HG03280 (cell line): Measurements from ENCODE around the gene BARX1.
"Not testable (repeated sequence)": the region's sequence is repeated elsewhere in the genome, so short reads cannot be mapped to it uniquely, and the experiment has no call there.

Experiments
- ATAC-seq: cut with Tn5 transposase; IDR thresholded peaks from one replicate; pipeline ENCODE4 v1.9.1; 2021; ENCODE audit warnings: mild to moderate bottlenecking, moderate library complexity; ENCODE audit not compliant: unreplicated experiment

The BARX1 gene

GRCh38 chr9:93967020-93967803 lies 12.1 kb upstream of the BARX1 start:
- ATAC-seq: no peak

GRCh38 chr9:93965830-93966577 lies 10.8 kb upstream of the BARX1 start:
- ATAC-seq: no peak

DNA sequence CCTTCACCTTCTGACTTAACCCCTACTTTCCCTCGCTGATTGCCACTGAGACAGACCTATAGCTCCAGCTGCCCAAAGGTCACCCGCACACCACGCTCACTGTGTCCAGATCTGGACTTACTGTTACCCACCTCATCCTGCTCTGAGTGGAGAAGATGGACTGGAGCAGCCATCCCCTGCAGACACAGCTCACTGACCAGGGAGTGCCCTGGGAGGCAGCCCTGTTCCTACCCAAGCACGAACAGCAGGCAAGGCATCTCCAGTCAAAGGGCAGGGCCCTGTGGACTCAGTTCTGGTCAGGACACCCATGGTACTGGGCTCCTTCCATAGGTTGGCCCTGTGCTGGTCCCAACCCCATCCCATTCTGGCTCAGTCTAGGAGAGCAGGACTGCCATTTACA lies 9.5 kb upstream of the BARX1 start:
- no peak for ATAC-seq

DNA sequence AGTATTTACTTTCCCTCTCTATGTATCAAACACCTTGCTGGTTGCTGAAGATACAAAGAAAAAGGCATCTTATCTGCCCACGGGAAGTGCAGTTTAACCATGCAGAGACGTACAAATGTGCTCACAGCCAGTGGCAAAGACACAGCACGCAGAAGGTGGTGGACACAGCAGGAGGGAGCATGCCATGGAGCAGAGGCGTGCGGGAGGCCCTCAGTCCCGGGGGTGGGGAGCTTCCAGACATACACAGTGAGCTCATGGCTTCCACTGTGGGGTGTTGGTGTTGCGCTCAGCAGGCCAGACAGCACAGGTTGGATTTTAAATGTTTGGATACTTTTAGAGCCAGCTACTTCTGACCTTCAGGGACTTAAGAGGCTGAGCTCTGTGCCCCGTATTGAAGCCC lies 8.8 kb upstream of the BARX1 start:
- no peak for ATAC-seq

DNA sequence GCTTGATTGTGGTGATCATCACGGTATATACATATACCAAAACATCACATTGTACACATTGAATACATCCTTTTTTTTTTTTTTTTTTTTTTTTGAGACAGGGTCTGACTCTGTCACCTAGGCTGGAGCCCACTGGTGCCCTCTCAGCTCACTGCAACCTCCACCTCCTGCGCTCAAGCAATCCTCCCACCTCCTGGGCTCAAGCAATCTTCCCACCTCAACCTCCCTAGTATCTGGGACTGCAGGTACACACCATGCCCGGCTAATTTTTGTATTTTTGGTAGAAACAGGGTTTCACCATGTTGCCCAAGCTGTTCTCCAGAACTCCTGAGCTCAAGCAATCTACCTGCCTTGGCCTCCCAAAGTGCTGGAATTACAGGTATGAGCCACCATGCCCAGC lies 8.3 kb upstream of the BARX1 start:
- not testable (repeated sequence) for ATAC-seq

- no peak for ATAC-seq
Observed at GRCh38 chr9:93962561-93963440, 7.6 kb upstream of the BARX1 start.

DNA sequence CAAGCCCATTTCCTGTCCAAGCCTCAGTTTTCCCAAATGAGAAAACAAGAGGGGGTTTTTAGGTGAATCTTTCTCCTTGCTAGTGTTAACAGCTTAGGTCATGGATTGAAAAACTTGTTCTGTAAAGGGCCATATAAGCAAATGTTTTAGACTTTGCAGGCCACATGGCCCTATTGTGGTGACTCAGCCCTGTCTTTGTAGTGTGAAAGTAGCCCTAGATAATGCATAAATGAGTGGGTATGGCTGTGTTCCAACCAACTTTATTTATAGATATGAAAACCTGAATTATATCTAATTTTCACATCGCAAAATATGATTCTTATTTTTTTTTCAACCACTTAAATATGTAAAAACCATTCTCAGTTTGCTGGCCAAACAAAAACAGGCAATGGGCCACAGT lies 6.9 kb upstream of the BARX1 start:
- no peak for ATAC-seq

DNA sequence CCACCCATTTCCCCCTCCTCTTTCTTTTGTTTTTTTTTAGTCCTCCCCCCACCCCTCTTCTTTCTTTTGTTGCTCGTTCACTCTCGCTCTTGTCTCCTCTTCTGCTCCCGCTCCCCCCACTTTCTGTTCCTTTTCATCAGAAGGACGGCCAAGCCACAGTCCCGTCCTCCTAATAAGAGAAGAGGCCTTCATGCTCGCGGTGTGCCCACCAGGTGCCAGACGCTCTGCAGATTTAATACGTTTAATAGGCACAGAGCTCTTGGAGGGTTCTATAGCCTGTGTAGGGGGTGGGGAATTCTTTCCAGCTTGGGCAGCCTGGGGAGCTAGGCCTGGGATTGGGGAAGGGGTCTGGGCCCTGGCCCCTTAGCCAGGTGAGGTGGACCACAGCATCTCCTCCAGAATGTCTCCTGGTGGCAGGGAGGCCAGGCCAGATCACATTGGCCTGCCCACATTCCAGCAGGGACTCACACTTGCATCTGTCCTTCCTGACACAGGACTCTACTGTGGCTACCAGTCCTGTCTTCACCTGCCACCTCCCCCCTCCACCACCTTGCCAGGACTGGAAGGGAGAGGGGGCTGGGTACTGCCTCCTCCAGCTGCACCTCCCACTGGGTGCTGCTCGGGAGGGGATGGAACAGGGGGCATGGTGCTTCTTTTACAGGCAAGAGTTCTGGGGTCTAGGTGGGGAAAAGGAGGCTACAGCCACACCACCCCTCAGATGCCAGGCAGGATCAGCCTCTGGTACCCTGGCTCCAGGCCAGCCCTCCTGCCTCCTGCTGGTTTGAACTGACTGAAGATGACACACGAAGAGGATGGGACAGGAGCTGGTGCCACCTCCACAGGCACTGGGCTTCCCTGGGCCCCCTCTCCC lies 6.1 kb upstream of the BARX1 start:
- no peak for ATAC-seq

DNA sequence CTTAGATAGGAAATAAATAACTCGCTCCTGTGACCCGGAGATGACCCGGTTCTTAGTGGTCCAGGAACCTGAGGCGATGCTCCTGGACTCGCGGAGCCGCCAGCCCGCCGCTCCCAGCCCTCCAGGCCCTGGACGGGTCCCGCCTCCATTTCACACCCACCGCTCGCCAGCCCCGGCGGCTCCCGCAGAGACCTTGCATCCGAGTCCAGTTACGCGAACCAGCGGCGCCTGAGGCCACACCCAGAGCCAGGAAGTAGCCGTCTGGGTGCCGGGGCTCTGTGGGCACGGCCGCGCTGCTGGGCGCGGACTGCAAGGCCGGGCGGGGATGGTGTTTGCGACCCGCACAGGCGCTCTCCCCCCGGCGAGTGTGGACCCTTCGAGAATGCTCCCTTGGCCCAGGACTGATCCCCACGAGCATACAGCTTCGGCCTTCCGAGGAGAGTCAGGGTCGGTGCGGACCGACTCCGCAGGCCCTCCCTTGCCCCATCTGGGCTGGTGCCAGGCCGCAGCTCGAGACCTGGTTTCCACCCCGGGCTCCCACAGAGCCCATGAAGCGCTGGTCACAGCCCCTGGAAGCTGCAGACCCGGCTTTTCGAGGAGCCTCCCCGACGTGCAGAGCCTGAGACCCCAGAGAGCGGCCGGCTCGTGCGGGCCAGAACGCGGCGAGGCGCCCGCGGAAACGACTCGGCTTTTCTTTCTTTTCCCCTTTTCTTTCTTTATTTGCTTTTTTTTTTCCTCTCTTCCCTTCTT lies 5.2 kb upstream of the BARX1 start:
- no peak for ATAC-seq

DNA sequence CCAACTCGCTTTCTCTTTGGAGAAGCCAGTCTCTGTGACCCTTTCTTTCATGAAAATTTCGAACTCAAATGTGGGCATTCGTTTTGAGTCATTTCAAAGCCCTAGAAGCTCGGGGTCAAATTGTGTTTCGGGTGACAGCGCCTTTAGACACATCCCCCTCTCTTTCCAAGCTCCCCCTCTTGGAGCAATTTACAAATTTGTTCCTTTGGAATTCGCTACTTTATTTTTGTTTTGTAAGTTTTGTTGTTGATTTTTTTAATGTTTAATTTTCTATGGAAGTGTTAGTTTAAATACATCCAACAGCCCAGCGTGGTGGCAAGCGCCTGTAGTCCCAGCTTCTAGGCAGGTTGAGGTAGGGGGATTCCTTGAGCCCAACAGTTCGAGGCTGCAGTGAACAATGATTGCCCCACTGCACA lies 4.6 kb upstream of the BARX1 start:
- ATAC-seq: no peak

DNA sequence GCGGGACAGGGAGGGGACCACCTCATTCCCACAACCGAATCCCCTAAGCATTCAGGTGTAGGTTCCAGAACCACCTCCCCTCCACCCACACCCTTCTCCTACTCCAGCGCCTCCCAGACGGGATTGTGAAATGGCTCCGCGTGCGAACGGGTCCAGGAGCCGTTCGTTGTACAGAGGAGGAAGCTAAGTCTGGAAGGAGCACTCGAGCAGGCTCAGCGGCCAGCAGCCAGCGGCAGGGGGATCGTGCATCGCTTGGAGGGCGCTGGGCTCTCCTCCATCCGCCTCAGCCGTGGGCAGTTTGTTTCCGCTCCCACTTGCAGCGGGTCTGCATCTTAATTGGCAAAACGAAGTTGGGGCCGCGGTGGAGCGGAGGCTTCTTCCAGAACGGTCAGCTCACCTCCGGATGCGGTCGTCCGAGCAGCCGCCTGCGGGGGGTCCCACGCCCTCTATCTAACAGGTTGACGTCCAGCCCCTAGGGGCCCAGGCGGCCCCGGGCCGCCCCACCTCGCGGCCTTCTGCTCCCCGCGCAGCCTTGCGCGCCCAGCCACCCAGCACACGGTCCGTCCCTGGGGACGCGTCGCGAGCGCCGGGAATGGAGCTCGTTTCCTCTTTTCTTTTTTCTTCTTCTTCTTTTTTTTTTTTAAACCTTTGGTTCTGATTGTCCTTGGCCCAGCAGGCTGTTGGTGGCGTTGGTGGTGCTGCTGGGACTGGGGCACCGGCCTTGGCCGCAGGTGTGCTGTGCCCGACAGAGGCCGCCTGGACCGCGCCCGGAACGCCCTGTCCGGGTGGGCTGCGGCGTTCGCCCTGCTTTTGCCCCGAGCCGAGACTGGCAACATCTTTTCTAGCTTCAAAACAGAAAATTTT lies 3.9 kb upstream of the BARX1 start:
- no peak for ATAC-seq

DNA sequence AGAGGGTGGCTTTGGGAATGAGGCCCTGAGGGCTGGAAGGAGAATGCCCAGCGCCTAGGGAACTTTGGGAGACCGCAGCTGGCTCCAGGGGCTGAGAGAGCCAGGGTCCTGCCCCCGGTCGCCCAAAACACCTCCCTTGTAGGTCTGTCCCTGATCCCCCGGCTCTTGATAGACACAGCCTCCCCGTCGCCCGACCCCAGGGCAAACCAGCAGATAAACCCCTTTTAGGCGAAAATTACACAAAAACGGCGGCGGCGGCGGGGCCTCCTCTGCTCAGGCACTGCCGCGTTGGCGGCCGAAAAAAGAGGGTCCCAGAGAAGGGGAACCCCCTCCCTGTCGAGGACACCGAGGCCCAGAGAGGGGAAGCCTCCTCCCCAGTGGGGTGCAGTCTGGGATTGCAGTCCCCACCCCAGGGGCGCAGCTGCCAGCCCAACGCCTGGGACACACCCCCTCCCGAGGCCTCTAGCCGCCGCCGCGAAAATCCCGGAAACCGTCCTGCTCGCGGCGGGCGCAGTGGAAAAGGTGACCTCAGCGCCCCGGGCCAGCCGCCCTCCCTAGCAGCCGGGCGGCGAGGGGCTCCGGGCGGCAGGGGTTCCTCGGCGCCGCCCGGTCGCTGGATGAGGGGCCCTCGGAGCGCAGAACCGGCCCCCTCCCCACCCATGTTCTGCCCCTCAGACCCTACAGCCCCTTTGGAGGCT lies 3.1 kb upstream of the BARX1 start:
- no peak for ATAC-seq

DNA sequence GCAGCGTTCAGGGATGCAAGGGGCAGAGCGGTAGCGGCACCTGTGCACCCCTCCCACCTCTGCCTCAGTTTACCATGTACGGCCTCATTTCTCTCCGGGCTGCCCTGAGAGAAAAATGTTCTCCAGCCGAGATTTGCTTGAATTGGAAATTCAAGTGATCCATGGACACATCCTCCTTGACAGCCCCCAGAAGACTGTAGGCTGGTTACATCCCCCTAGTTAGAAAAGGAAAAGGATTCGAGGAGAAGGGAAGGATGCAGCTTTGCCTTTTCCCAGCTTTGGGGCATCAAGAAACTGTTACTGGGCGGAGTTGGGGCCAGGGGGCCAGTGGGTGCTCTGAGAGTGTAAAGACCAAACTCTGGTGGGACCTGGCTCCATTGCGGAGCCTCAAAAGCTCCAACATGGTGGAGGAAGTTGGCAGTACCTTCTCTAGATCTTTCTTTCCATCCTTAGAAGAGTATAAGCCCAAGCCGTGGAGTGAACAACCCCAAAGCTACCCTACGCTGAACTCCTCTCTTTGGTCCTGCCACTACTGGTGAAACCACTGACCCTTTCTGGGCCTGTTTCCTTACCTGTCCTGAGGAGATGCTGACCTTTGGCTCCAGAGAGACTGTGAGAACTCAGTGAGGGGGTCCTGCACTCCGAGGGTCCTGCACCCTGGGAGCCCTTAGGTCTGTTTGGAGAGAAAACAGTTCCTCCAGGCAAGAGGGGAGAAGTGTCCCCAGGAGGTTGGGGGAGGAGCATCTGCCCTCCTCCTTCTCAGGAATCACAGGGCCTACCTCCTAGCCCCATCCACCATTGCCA lies 1.0 kb upstream of the BARX1 start:
- no peak for ATAC-seq

DNA sequence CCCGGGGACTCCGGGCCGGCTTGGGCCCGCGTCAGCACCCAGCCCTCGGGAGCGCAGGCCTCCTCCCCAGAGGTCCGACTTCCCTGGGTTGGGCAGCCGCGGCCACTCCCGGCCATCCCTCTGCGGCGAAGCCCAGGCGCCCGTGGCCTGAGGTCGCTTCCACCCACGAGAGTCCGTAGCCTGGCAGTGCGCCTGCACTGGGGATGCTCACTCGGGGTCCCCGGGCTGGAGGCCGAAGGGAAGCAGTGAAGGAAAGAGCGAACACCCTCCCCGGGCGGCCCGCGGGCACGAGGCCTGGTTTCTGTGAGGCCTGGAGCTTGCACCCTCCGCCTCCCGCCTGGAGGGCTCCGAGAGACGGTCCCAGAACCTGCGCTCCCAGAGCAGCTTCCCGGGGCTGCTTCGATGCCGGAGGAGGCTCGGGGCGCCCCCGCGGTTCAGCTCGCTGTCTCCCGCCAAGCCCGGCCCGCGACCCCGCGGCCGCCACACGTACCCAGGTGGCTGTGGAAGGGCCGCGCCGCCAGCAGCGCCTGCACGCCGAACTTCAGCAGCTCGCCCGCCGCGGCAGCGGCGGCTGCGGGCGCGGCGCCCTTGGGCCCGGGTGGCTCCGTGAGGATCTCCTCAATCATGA lies 607 bp downstream of the BARX1 start:
- no peak for ATAC-seq

DNA sequence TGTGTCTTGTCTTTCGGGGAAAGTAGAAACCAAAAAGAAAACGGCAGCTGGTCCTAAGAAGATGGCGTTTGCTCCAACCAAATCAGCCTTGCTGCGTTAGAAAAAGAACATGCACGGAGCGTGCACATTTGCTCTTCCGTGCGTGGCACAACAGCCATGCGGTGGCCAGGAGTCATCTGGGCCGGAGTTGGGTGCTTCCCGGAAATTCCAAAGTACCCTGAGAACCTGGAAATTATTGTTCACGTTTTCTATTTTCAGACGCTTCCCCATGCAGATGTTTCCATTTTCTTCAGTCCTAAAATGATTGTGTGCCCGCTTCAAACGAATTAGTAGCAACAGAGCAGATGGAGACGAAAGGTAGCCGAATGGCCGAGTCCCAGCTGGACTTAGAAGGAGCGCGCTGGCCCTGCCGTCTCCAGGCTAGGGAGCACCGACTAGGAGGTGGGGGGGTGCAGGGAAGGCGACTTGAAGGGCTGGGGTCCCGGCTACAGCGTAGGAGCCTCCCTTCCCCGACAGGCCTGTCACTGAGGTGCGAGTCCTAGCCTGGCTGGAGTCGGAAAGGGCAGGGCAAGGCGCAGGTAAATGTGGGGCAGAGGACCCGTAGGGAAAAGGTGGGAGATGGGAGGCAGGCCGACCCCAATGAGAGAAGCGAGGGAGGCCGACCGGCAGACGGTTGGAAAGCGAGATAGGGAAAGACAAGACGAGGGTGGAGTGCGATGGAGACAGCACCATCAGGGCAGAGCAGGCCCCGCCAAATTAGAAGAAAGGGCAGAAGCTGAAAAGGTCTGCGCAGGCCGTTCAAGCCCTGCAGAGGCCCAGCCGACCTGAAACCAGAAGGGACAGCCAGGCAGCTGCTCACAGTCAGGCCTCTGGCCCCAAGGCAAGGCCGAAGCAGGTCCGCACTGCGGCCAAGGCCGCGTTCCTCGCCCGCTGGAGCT lies 1.4 kb downstream of the BARX1 start:
- ATAC-seq: no peak
